T-helper 17 cell (primary cell): Measurements from ENCODE around the gene MRPS15. TPM values are rescaled to one million over a fixed set of nuclear protein-coding genes. Genes with fewer than 3 reads are reported as not detected.
A peak's percentile ranks its signal among the peaks of the same experiment; 100 is the strongest.
"Not testable (repeated sequence)": the region's sequence is repeated elsewhere in the genome, so short reads cannot be mapped to it uniquely, and the experiment has no call there.

Experiments used
- ATAC-seq: fragments of 150-1000 bp; cut with Tn5 transposase; 2 replicates; pipeline ENCODE4 v1.10.0; 2021; ENCODE audit warnings: mild to moderate bottlenecking, moderate library complexity
- DNase-seq, 3 donors: peaks; one replicate each; pipeline versions ENCODE4 v3.0.0 to v3.0.0-alpha.2; 2020 to 2021
- H3K9me3 ChIP-seq: one replicate; pipeline ENCODE4 v1.7.0; 2013; ENCODE audit warnings: low read length, mild to moderate bottlenecking; ENCODE audit not compliant: control insufficient read depth, poor library complexity, severe bottlenecking
- H3K27ac Mint-ChIP-seq: one replicate; pipeline ENCODE4 v1.8.0; 2022; ENCODE audit warnings: mild to moderate bottlenecking, moderate library complexity, mixed read lengths
- H3K27me3 Mint-ChIP-seq: one replicate; pipeline ENCODE4 v1.8.0; 2022; ENCODE audit warnings: mixed read lengths
- H3K36me3 Mint-ChIP-seq: one replicate; pipeline ENCODE4 v1.8.0; 2022; ENCODE audit warnings: low read depth, mixed read lengths
- H3K4me1 Mint-ChIP-seq: one replicate; pipeline ENCODE4 v1.8.0; 2022; ENCODE audit warnings: mild to moderate bottlenecking, mixed read lengths
- H3K4me3 Mint-ChIP-seq: one replicate; pipeline ENCODE4 v1.8.0; 2022; ENCODE audit warnings: mild to moderate bottlenecking, moderate library complexity, mixed read lengths
- total RNA-seq, 4 donors: library from RNA in 2 of 4; stranded (reverse) in 2 of 4; gene quantifications; one replicate each; pipeline ENCODE4 v1.2.3 and lab custom pipeline; 2022 to 2026

The MRPS15 gene
- total RNA-seq (10 to 100 TPM; 31.4 to 37.5 TPM), total RNA-seq (lab: John Stamatoyannopoulos, UW) (25.1 to 49.3 reads per million in 2 donors)

GRCh38 chr1:36463803-36464604 is at the start of gene MRPS15:
Gene MRPS15 (minus strand): TSS chr1:36464384. CDS start chr1:36464275, 109 bp downstream.
- Mint-ChIP-seq H3K36me3 (peaks cover 4% of the 10 kb centered on the region), H3K27ac (peak within 1 kb of the TSS; percentile 98), H3K4me3 (peak within 1 kb of the TSS; percentile 99), H3K4me1 (peaks cover 26% of the 10 kb centered on the region), H3K27me3 (no peaks in the 10 kb centered on the region)
- no peaks in the 10 kb centered on the region for H3K9me3 ChIP-seq
- ATAC-seq (peak; percentile 98), DNase-seq (peak; percentile 81 to 87 (median 81))

- no peak for ATAC-seq
- H3K27ac Mint-ChIP-seq: no peak overlapping the region
- H3K36me3 Mint-ChIP-seq: peaks cover 2% of the 10 kb centered on the region
Observed at GRCh38 chr1:36512842-36513241, 48.7 kb upstream of the MRPS15 start.

DNA sequence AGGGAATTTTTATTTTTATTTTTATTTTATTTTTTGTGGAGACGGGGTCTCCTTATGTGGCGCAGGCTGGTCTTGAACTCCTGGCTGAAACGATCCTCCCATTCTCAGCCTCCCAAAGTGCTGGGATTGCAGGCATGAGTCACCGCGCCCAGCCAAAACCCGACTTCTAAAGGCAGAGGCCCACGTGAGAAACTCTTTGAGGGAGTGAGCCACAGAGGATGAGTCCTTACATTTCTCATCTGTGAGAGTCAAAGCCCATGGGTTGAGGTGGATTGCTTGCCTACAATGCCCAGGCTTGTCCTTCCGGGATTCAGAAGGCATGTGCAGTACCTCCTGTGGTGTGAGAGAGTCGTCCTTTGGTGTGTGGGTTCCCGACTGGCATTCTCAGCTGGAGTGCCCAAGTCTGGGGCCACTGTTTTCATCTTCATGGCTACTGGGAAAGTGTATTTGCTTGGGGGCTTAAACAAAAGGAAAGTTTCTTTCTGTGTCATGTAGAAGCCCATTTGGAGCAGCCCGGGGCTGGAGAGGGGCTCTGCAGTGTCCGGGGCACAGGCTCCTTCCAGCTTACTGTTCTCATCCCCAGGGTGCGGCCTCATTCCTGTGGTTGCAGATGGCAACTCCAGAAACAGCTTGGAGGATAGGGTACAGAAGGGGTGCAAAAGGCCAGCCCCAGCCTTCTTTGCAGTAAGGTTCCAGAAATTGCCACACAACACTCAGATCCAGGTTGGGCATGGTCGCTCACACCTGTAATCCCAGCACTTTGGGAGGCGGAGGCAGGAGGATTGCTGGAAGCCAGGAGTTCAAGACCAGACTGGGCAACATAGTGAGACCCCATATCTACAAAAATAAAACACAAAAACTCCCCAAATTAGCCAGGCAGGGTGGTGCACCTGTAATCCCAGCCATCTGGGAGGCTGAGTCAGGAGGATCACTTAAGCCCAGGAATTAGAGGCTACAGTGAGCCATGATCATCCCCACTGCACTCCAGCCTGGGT is 47.9 kb upstream of the MRPS15 start:
- H3K9me3 ChIP-seq: no peaks in the 10 kb centered on the region
- Mint-ChIP-seq H3K27ac (no peak overlapping the region), H3K36me3 (peaks cover 5% of the 10 kb centered on the region), H3K4me1 (peaks cover under 1% of the 10 kb centered on the region), H3K27me3 (peaks cover 28% of the 10 kb centered on the region), H3K4me3 (no peak overlapping the region)
- no peak for DNase-seq
- ATAC-seq: no peak

More at GRCh38 chr1:36512842-36513241, 48.7 kb upstream of the MRPS15 start:
- H3K27me3 Mint-ChIP-seq: peaks cover 21% of the 10 kb centered on the region
- no peak overlapping the region for H3K4me3 Mint-ChIP-seq
- no peak for DNase-seq
- peaks cover 2% of the 10 kb centered on the region for H3K4me1 Mint-ChIP-seq
- no peaks in the 10 kb centered on the region for H3K9me3 ChIP-seq

GRCh38 chr1:36511220-36511619 is 47.0 kb upstream of the MRPS15 start:
- H3K4me1 Mint-ChIP-seq, H3K9me3 ChIP-seq, H3K36me3 Mint-ChIP-seq, DNase-seq, H3K4me3 Mint-ChIP-seq, H3K27ac Mint-ChIP-seq, ATAC-seq: not testable (repeated sequence)
- peaks cover 36% of the 10 kb centered on the region for H3K27me3 Mint-ChIP-seq

DNA sequence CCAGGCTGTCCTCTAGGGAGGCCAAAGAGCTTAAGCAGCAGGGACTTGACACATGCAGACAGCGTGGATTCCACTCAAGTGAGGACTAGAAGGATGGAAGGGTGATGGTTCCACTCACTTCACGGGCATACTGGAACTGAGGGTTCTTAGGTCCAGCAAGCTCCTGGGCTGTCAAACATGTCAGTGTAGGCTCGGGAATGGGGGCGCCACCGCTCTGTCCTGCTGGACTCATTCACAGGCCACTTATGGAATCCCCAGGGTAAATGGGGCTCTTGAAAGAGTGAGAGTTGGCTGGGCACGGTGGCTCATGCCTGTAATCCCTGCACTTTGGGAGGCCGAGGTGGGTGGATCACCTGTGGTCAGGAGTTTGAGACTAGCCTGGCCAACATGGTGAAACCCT is 46.2 kb upstream of the MRPS15 start:
- Mint-ChIP-seq H3K27ac (no peak overlapping the region), H3K4me3 (no peak overlapping the region), H3K36me3 (peaks cover 5% of the 10 kb centered on the region), H3K27me3 (peaks cover 40% of the 10 kb centered on the region), H3K4me1 (no peaks in the 10 kb centered on the region)
- ATAC-seq (no peak), DNase-seq (no peak)
- no peaks in the 10 kb centered on the region for H3K9me3 ChIP-seq

- no peak for DNase-seq
- Mint-ChIP-seq H3K27me3 (peaks cover 45% of the 10 kb centered on the region), H3K27ac (no peak overlapping the region), H3K36me3 (peaks cover 5% of the 10 kb centered on the region), H3K4me1 (peaks cover 4% of the 10 kb centered on the region), H3K4me3 (no peak overlapping the region)
- no peaks in the 10 kb centered on the region for H3K9me3 ChIP-seq
- ATAC-seq: no peak
Observed at GRCh38 chr1:36508257-36508656, 44.1 kb upstream of the MRPS15 start.

DNA sequence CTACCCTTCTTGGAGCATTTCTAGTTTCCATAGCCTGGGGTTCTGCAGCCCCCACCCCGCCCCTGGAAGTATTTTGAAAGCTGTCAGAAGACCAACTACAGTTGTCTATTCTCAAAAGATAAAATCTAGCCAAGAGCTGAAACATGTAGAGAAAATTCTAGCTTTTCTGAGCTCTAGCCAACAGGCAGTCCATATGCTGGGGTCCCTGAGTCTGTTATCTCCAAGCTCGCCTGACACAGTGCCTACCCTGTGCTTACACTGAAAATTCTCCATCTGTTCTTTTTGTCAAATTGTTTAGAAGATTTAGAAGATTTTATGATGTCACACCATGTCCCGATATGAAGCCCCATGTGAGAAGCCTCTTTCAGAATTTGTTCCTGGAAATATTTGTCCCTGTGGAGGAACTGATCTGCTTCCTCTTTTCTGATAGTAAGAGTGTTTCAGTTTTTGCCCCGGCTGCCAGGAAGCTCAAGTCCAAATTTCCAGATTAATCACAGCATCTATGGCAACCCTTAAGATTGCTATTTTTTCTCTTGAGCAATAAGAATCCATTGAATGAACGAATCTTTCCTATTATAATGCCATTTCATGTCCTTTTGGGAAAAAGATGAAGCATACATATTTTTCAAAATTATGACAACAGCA is 42.2 kb upstream of the MRPS15 start:
- ATAC-seq (no peak), DNase-seq (no peak)
- Mint-ChIP-seq H3K4me1 (peaks cover 4% of the 10 kb centered on the region), H3K27me3 (peaks cover 55% of the 10 kb centered on the region), H3K36me3 (peaks cover 5% of the 10 kb centered on the region), H3K27ac (no peak overlapping the region), H3K4me3 (no peak overlapping the region)
- no peaks in the 10 kb centered on the region for H3K9me3 ChIP-seq

DNA sequence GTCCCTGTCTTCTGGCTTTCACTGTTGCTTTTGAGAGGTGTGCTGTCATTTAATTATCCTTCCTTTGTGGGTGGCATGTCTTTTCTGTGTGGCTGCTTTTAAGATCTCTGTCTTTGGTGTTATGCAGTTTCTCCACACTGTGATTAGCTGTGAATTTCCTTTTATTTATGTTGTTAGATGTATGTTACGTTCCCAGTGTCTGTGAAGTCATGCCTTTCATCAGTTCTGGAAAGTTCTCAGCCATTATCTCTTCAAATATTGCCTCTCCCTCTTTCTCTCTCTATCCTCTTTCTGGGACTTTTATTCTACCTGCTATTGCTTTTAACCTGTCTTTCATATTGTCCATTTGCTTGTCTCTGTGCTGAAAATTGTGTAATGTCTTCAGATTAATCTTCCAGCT is 39.5 kb upstream of the MRPS15 start:
- ATAC-seq (no peak), DNase-seq (no peak)
- Mint-ChIP-seq H3K27ac (no peak overlapping the region), H3K4me1 (peaks cover 4% of the 10 kb centered on the region), H3K36me3 (peaks cover 5% of the 10 kb centered on the region), H3K4me3 (no peak overlapping the region), H3K27me3 (peaks cover 52% of the 10 kb centered on the region)
- H3K9me3 ChIP-seq: no peaks in the 10 kb centered on the region

- no peaks in the 10 kb centered on the region for H3K9me3 ChIP-seq
- no peak overlapping the region for H3K4me3 Mint-ChIP-seq
- H3K36me3 Mint-ChIP-seq: peaks cover 4% of the 10 kb centered on the region
- DNase-seq (no peak), ATAC-seq (no peak)
- peaks cover 4% of the 10 kb centered on the region for H3K4me1 Mint-ChIP-seq
- H3K27me3 Mint-ChIP-seq: peaks cover 50% of the 10 kb centered on the region
- no peak overlapping the region for H3K27ac Mint-ChIP-seq
Observed at GRCh38 chr1:36503159-36503558, 39.0 kb upstream of the MRPS15 start.

- no peaks in the 10 kb centered on the region for H3K9me3 ChIP-seq
- no peak for ATAC-seq
- H3K27me3 Mint-ChIP-seq: peaks cover 46% of the 10 kb centered on the region
- H3K36me3 Mint-ChIP-seq: peaks cover 2% of the 10 kb centered on the region
- no peak for DNase-seq
- peaks cover 4% of the 10 kb centered on the region for H3K4me1 Mint-ChIP-seq
- H3K4me3 Mint-ChIP-seq: no peak overlapping the region
- no peak overlapping the region for H3K27ac Mint-ChIP-seq
Observed at GRCh38 chr1:36502616-36503015, 38.4 kb upstream of the MRPS15 start.

- ATAC-seq, H3K4me1 Mint-ChIP-seq, H3K4me3 Mint-ChIP-seq, DNase-seq, H3K36me3 Mint-ChIP-seq, H3K27ac Mint-ChIP-seq, H3K9me3 ChIP-seq: not testable (repeated sequence)
- peaks cover 39% of the 10 kb centered on the region for H3K27me3 Mint-ChIP-seq
Observed at GRCh38 chr1:36501911-36502310, 37.7 kb upstream of the MRPS15 start.

DNA sequence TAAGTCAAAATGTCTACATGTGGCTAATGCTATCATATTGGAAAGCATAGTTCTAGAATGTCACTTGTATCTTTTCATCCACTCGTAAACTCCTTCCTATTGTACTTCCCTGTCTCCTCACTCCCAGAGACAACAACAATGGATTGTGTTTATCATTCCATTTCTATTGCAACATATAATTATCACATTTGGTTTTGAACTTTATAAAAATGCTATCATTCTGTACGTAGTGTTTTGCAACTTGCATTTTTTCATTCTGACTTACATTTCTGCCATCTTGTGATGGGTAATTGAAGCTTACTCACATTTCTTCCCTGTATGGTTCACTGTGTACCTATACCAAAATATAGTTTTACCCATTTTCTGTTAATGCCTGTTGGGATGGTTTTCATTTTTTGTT is 33.0 kb upstream of the MRPS15 start:
- DNase-seq: no peak
- Mint-ChIP-seq H3K27me3 (peaks cover 20% of the 10 kb centered on the region), H3K4me1 (no peaks in the 10 kb centered on the region), H3K27ac (no peak overlapping the region), H3K4me3 (no peak overlapping the region), H3K36me3 (peaks cover 2% of the 10 kb centered on the region)
- H3K9me3 ChIP-seq: no peaks in the 10 kb centered on the region
- no peak for ATAC-seq

GRCh38 chr1:36494971-36495370 is 30.8 kb upstream of the MRPS15 start:
- no peak for ATAC-seq

More at GRCh38 chr1:36494971-36495370, 30.8 kb upstream of the MRPS15 start:
- no peaks in the 10 kb centered on the region for H3K9me3 ChIP-seq
- no peaks in the 10 kb centered on the region for H3K4me1 Mint-ChIP-seq
- DNase-seq: no peak
- peaks cover 2% of the 10 kb centered on the region for H3K36me3 Mint-ChIP-seq
- H3K4me3 Mint-ChIP-seq: no peak overlapping the region
- no peak overlapping the region for H3K27ac Mint-ChIP-seq
- peaks cover 25% of the 10 kb centered on the region for H3K27me3 Mint-ChIP-seq
